HepG2 (cell line): ENCODE data around the gene FAM163B.

Source experiments
- CCAR2 ChIP-seq: fragments of 200-400 bp; formaldehyde crosslinking; optimal IDR thresholded peaks from 2 replicates; pipeline ENCODE3; 2018; ENCODE audit warnings: low read depth, mild to moderate bottlenecking, low read length, moderate library complexity
- CREM ChIP-seq, 2 experiments: sonication (generic) in 1 of 2; formaldehyde crosslinking in 1 of 2; IDR thresholded peaks; 2 replicates each; pipeline versions ENCODE4 v1.4.0 to v1.6.1; 2016 to 2020; ENCODE audit warnings: antibody characterized with exemption in 1 of 2, mild to moderate bottlenecking in 1 of 2, missing genetic modification reagents in 1 of 2
- CTCF ChIP-seq: sonication (generic); formaldehyde crosslinking; IDR thresholded peaks from 2 replicates; pipeline ENCODE4 v1.5.0; 2020; ENCODE audit warnings: mild to moderate bottlenecking, missing genetic modification reagents, moderate library complexity
- EHMT2 ChIP-seq: fragments of 200-600 bp; sonication (generic); IDR thresholded peaks from 2 replicates; pipeline ENCODE4 v1.7.0; 2017; ENCODE audit warnings: antibody characterized with exemption, low read depth, low read length, borderline replicate concordance
- NR2F2 ChIP-seq: IDR thresholded peaks from 2 replicates; pipeline ENCODE4 v1.6.1; 2012; ENCODE audit warnings: low read depth, inconsistent platforms, borderline replicate concordance
- SMYD3 ChIP-seq: sonication (generic); formaldehyde crosslinking; IDR thresholded peaks from 2 replicates; pipeline ENCODE4 v1.8.1; 2023; ENCODE audit warnings: mild to moderate bottlenecking, missing genetic modification reagents
- SP1 ChIP-seq, 2 experiments: fragments of 450-650 bp in 1 of 2; sonication (generic) in 1 of 2; formaldehyde crosslinking in 1 of 2; IDR thresholded peaks; 2 replicates each; pipeline versions ENCODE4 v1.4.0 to v1.6.1; 2016 to 2020; ENCODE audit warnings: missing genetic modification reagents in 1 of 2
- ZFX ChIP-seq: sonication (generic); formaldehyde crosslinking; IDR thresholded peaks from 2 replicates; pipeline ENCODE4 v1.4.0; 2020; ENCODE audit warnings: mild to moderate bottlenecking, low read depth, missing genetic modification reagents, moderate library complexity
- ZKSCAN1 ChIP-seq: fragments of 150-350 bp; IDR thresholded peaks from 2 replicates; pipeline ENCODE4 v1.6.1; 2014; ENCODE audit warnings: low read length
- ZNF605 ChIP-seq: sonication (generic); formaldehyde crosslinking; IDR thresholded peaks from 2 replicates; pipeline ENCODE4 v1.8.0; 2022; ENCODE audit warnings: mild to moderate bottlenecking, missing genetic modification reagents
- ZNF660 ChIP-seq: sonication (generic); formaldehyde crosslinking; IDR thresholded peaks from 2 replicates; pipeline ENCODE4 v1.5.1; 2020; ENCODE audit warnings: mild to moderate bottlenecking, low read depth, missing genetic modification reagents, borderline replicate concordance
- TF ChIP-seq, protein P1 (sequence below): IDR thresholded peaks from 2 replicates; pipeline ENCODE4 v1.6.1; 2016; ENCODE audit warnings: mild to moderate bottlenecking
- TF ChIP-seq, protein P2 (sequence below): sonication (generic); formaldehyde crosslinking; IDR thresholded peaks from 2 replicates; pipeline ENCODE4 v1.5.0; 2020; ENCODE audit warnings: mild to moderate bottlenecking, missing genetic modification reagents

- no peak for TF ChIP-seq CCAR2
- no peak for TF ChIP-seq CTCF (CRISPR knock-in tag)
- TF ChIP-seq ZFX (CRISPR knock-in tag), result no peak
- no peak for TF ChIP-seq ZKSCAN1
- TF ChIP-seq EHMT2, result no peak
- TF ChIP-seq SP1 (IDR thresholded peaks at IDR 0.05), result no peak
- TF ChIP-seq SP1 (CRISPR knock-in tag; IDR thresholded peaks at IDR 0.05), result no peak
- TF ChIP-seq, protein P1, sequence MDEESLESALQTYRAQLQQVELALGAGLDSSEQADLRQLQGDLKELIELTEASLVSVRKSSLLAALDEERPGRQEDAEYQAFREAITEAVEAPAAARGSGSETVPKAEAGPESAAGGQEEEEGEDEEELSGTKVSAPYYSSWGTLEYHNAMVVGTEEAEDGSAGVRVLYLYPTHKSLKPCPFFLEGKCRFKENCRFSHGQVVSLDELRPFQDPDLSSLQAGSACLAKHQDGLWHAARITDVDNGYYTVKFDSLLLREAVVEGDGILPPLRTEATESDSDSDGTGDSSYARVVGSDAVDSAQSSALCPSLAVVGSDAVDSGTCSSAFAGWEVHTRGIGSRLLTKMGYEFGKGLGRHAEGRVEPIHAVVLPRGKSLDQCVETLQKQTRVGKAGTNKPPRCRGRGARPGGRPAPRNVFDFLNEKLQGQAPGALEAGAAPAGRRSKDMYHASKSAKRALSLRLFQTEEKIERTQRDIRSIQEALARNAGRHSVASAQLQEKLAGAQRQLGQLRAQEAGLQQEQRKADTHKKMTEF, result no peak
- TF ChIP-seq, protein P2, sequence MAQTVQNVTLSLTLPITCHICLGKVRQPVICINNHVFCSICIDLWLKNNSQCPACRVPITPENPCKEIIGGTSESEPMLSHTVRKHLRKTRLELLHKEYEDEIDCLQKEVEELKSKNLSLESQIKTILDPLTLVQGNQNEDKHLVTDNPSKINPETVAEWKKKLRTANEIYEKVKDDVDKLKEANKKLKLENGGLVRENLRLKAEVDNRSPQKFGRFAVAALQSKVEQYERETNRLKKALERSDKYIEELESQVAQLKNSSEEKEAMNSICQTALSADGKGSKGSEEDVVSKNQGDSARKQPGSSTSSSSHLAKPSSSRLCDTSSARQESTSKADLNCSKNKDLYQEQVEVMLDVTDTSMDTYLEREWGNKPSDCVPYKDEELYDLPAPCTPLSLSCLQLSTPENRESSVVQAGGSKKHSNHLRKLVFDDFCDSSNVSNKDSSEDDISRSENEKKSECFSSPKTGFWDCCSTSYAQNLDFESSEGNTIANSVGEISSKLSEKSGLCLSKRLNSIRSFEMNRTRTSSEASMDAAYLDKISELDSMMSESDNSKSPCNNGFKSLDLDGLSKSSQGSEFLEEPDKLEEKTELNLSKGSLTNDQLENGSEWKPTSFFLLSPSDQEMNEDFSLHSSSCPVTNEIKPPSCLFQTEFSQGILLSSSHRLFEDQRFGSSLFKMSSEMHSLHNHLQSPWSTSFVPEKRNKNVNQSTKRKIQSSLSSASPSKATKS, result no peak
- TF ChIP-seq SMYD3 (CRISPR knock-in tag), result no peak
- no peak for TF ChIP-seq NR2F2
- TF ChIP-seq CREM (IDR thresholded peaks at IDR 0.05), result no peak
- no peak for TF ChIP-seq CREM (CRISPR knock-in tag; IDR thresholded peaks at IDR 0.05)
- no peak for TF ChIP-seq ZNF605
- no peak for TF ChIP-seq ZNF660 (CRISPR knock-in tag)
Measured at GRCh38 chr9:133580419-133580738, 28.8 kb downstream of the FAM163B start.
